ENCODE data around the gene RAB15. TPM values are rescaled to one million over a fixed set of nuclear protein-coding genes. Genes with fewer than 3 reads are reported as not detected.
A peak's percentile ranks its signal among the peaks of the same experiment; 100 is the strongest.

Gene RAB15
- total RNA-seq, 2 experiments from 2014 or later = 4.9 to 5.7 TPM

GRCh38 chr14:64938972-64939816, 32.9 kb downstream of the RAB15 start:
- peaks cover 54% of the 10 kb centered on the region for H3K4me1 Mint-ChIP-seq
- DNase-seq = no peak
- H3K27ac Mint-ChIP-seq = peak overlapping the region; percentile 28
- H3K4me3 Mint-ChIP-seq = no peak overlapping the region
- ChIA-PET CTCF (interaction anchor here (0.6 to 0.8 kb wide), 2 partner anchors 22 to 55 kb away, joined by 3 read pairs; no protein-coding TSS in a partner anchor), POLR2A (interaction anchor here (0.6 kb wide), 1 partner anchor 24 kb away, joined by 5 read pairs; no protein-coding TSS in a partner anchor)
- no peaks in the 10 kb centered on the region for H3K27me3 Mint-ChIP-seq
- H3K9me3 Mint-ChIP-seq = no peaks in the 10 kb centered on the region
- peaks cover 50% of the 10 kb centered on the region for H3K36me3 Mint-ChIP-seq (ENCODE audit: low read depth)

GRCh38 chr14:64937821-64938193, 34.3 kb downstream of the RAB15 start:
- no peak for DNase-seq
- ChIA-PET CTCF (no interaction called here), POLR2A (no interaction called here)
- Mint-ChIP-seq H3K27me3 (no peaks in the 10 kb centered on the region), H3K4me1 (peaks cover 42% of the 10 kb centered on the region), H3K9me3 (no peaks in the 10 kb centered on the region), H3K4me3 (no peak overlapping the region), H3K36me3 (ENCODE audit: low read depth) (peaks cover 54% of the 10 kb centered on the region), H3K27ac (no peak overlapping the region)

GRCh38 chr14:64937171-64937820, 34.8 kb downstream of the RAB15 start:
- peaks cover 39% of the 10 kb centered on the region for H3K4me1 Mint-ChIP-seq
- no peaks in the 10 kb centered on the region for H3K27me3 Mint-ChIP-seq
- ChIA-PET CTCF (interaction anchor here (1.1 to 2.0 kb wide), 5 partner anchors 10 to 50 kb away, joined by 3 to 6 read pairs (median 4); partner anchors contain the start of genes CHURC1 and FNTB), POLR2A (no interaction called here)
- no peak for DNase-seq
- no peak overlapping the region for H3K4me3 Mint-ChIP-seq
- peaks cover 56% of the 10 kb centered on the region for H3K36me3 Mint-ChIP-seq (ENCODE audit: low read depth)
- H3K27ac Mint-ChIP-seq = no peak overlapping the region
- H3K9me3 Mint-ChIP-seq = no peaks in the 10 kb centered on the region

- Mint-ChIP-seq H3K4me1 (peaks cover 40% of the 10 kb centered on the region), H3K27ac (peak overlapping the region; percentile 10), H3K4me3 (no peak overlapping the region), H3K9me3 (no peaks in the 10 kb centered on the region), H3K36me3 (ENCODE audit: low read depth) (peaks cover 68% of the 10 kb centered on the region), H3K27me3 (no peaks in the 10 kb centered on the region)
- DNase-seq = no peak
- ChIA-PET POLR2A (no interaction called here), CTCF (interaction anchor here (0.6 to 2.0 kb wide), 4 partner anchors 12 to 1062 kb away, joined by 3 to 6 read pairs (median 4); no protein-coding TSS in a partner anchor)
These were observed 36.6 kb downstream of the RAB15 start for GRCh38 chr14:64935508-64935907.

- H3K4me1 Mint-ChIP-seq = peaks cover 47% of the 10 kb centered on the region
- H3K36me3 Mint-ChIP-seq (ENCODE audit: low read depth) = peaks cover 69% of the 10 kb centered on the region
- H3K4me3 Mint-ChIP-seq = no peak overlapping the region
- no peaks in the 10 kb centered on the region for H3K9me3 Mint-ChIP-seq
- H3K27me3 Mint-ChIP-seq = no peaks in the 10 kb centered on the region
- H3K27ac Mint-ChIP-seq = no peak overlapping the region
- no peak for DNase-seq
- ChIA-PET CTCF (no interaction called here), POLR2A (no interaction called here)
These were observed 37.7 kb downstream of the RAB15 start for GRCh38 chr14:64934338-64934929.

GRCh38 chr14:64932231-64932630, 39.9 kb downstream of the RAB15 start:
- DNase-seq = no peak
- H3K27me3 Mint-ChIP-seq = no peaks in the 10 kb centered on the region
- no peak overlapping the region for H3K27ac Mint-ChIP-seq
- CTCF ChIA-PET = interaction anchor here (0.9 kb wide), 1 partner anchor 48 kb away, joined by 3 read pairs; no protein-coding TSS in a partner anchor
- no peaks in the 10 kb centered on the region for H3K9me3 Mint-ChIP-seq
- peaks cover 33% of the 10 kb centered on the region for H3K4me1 Mint-ChIP-seq
- peaks cover 57% of the 10 kb centered on the region for H3K36me3 Mint-ChIP-seq (ENCODE audit: low read depth)
- POLR2A ChIA-PET = no interaction called here
- H3K4me3 Mint-ChIP-seq = no peak overlapping the region

- CTCF ChIA-PET = interaction anchor here (0.5 to 0.9 kb wide), 5 partner anchors 49 to 603 kb away, joined by 3 to 4 read pairs (median 3); no protein-coding TSS in a partner anchor
- Mint-ChIP-seq H3K4me3 (no peak overlapping the region), H3K27me3 (no peaks in the 10 kb centered on the region), H3K9me3 (peaks cover 3% of the 10 kb centered on the region), H3K36me3 (ENCODE audit: low read depth) (peaks cover 65% of the 10 kb centered on the region), H3K27ac (peak overlapping the region; percentile 17), H3K4me1 (peaks cover 38% of the 10 kb centered on the region)
- DNase-seq = no peak
- POLR2A ChIA-PET = no interaction called here
These were observed 41.0 kb downstream of the RAB15 start for GRCh38 chr14:64931123-64931522.

GRCh38 chr14:64930085-64930843, 41.9 kb downstream of the RAB15 start:
- POLR2A ChIA-PET = no interaction called here

GRCh38 chr14:64929014-64929359, 43.1 kb downstream of the RAB15 start:
- CTCF ChIA-PET = interaction anchor here (0.7 to 2.3 kb wide), 2 partner anchors 11 to 63 kb away, joined by 3 to 7 read pairs; no protein-coding TSS in a partner anchor
- H3K4me3 Mint-ChIP-seq = no peak overlapping the region
- peaks cover 27% of the 10 kb centered on the region for H3K4me1 Mint-ChIP-seq
- DNase-seq = no peak
- H3K27me3 Mint-ChIP-seq = no peaks in the 10 kb centered on the region
- H3K27ac Mint-ChIP-seq = no peak overlapping the region
- H3K9me3 Mint-ChIP-seq = peaks cover 3% of the 10 kb centered on the region
- peaks cover 63% of the 10 kb centered on the region for H3K36me3 Mint-ChIP-seq (ENCODE audit: low read depth)
- POLR2A ChIA-PET = no interaction called here

More at GRCh38 chr14:64930085-64930843, 41.9 kb downstream of the RAB15 start:
- Mint-ChIP-seq H3K4me3 (no peak overlapping the region), H3K27ac (peak overlapping the region; percentile 51), H3K9me3 (peaks cover 3% of the 10 kb centered on the region), H3K4me1 (peaks cover 33% of the 10 kb centered on the region), H3K36me3 (ENCODE audit: low read depth) (peaks cover 67% of the 10 kb centered on the region), H3K27me3 (no peaks in the 10 kb centered on the region)
- no peak for DNase-seq
- CTCF ChIA-PET = no interaction called here

GRCh38 chr14:64928239-64929013, 43.7 kb downstream of the RAB15 start:
- H3K4me3 Mint-ChIP-seq = no peak overlapping the region
- CTCF ChIA-PET = interaction anchor here (0.7 to 2.3 kb wide), 4 partner anchors 10 to 62 kb away, joined by 3 to 7 read pairs (median 5); partner anchors contain the start of gene CHURC1
- peaks cover 3% of the 10 kb centered on the region for H3K9me3 Mint-ChIP-seq
- no peaks in the 10 kb centered on the region for H3K27me3 Mint-ChIP-seq
- peaks cover 31% of the 10 kb centered on the region for H3K4me1 Mint-ChIP-seq
- peaks cover 63% of the 10 kb centered on the region for H3K36me3 Mint-ChIP-seq (ENCODE audit: low read depth)
- H3K27ac Mint-ChIP-seq = no peak overlapping the region
- no peak for DNase-seq
- POLR2A ChIA-PET = interaction anchor here (1.2 kb wide), 1 partner anchor 14 kb away, joined by 4 read pairs; the partner anchor contains the start of gene CHURC1

GRCh38 chr14:64927031-64927430, 45.1 kb downstream of the RAB15 start:
- H3K4me3 Mint-ChIP-seq = no peak overlapping the region
- H3K4me1 Mint-ChIP-seq = peaks cover 35% of the 10 kb centered on the region
- no peak overlapping the region for H3K27ac Mint-ChIP-seq
- CTCF ChIA-PET = interaction anchor here (1.1 to 2.3 kb wide), 4 partner anchors 9 to 36 kb away, joined by 3 to 7 read pairs (median 5); partner anchors contain the start of gene CHURC1
- POLR2A ChIA-PET = interaction anchor here (0.6 to 1.2 kb wide), 2 partner anchors 8 to 12 kb away, joined by 3 to 4 read pairs; partner anchors contain the start of gene CHURC1
- no peaks in the 10 kb centered on the region for H3K27me3 Mint-ChIP-seq
- DNase-seq = no peak
- peaks cover 54% of the 10 kb centered on the region for H3K36me3 Mint-ChIP-seq (ENCODE audit: low read depth)
- H3K9me3 Mint-ChIP-seq = peaks cover 3% of the 10 kb centered on the region
